K562 (cell line): Measurements from ENCODE around the gene RALGPS1. TPM values are rescaled to one million over a fixed set of nuclear protein-coding genes. Genes with fewer than 3 reads are reported as not detected.
"Not testable (repeated sequence)": the region's sequence is repeated elsewhere in the genome, so short reads cannot be mapped to it uniquely, and the experiment has no call there.

Source experiments
- ATAC-seq: fragments of 200-7000 bp; cut with Tn5 transposase; 3 replicates; pipeline ENCODE4 v1.9.1; 2020; ENCODE audit warnings: moderate library complexity
- BruUV-seq: library from RNA; stranded (reverse); fragments of 400-500 nt; replicated peaks from 2 replicates; lab custom pipeline; 2021; lab: Mats Ljungman, UMichigan
- CTCF ChIA-PET: fragments of 300-600 bp; formaldehyde crosslinking; extraction: SDS; loops from one replicate; lab custom pipeline; 2021; ENCODE audit warnings: low intra/inter-chr PET ratio; lab: Yijun Ruan, JAX
- POLR2A ChIA-PET: fragments of 300-600, 350-650 bp; sonication (Branson Sonifier 250); formaldehyde crosslinking; extraction: SDS; loops from one replicate; lab custom pipeline; 2021; ENCODE audit warnings: antibody characterized with exemption, inconsistent platforms; lab: Yijun Ruan, JAX
- DNase-seq, 4 experiments: peaks; one replicate each; pipeline versions ENCODE4 v3.0.0 to v3.0.0-alpha.2; 2011 to 2018; ENCODE audit warnings: low spot score in 3 of 4, mixed read lengths in 3 of 4; ENCODE audit errors: extremely low read depth in 1 of 4
- FAIRE-seq: peaks from 2 replicates; lab custom pipeline; 2011; peaks lifted over from hg19 to GRCh38; lab: Jason Lieb, UNC
- H2AFZ ChIP-seq: 2 replicates; pipeline ENCODE4 v1.6.0; 2011; ENCODE audit warnings: low read depth, low read length, control low read depth, inconsistent platforms
- H3K27ac ChIP-seq: fragments of 200-600 bp; 3 replicates; pipeline ENCODE4 v1.8.0; 2011; ENCODE audit warnings: low read depth, mild to moderate bottlenecking, control low read depth, inconsistent platforms, low read length, moderate library complexity, mixed read lengths; ENCODE audit errors: extremely low read depth
- H3K27me3 ChIP-seq, 2 experiments: fragments of 300-600 bp in 1 of 2; 2 replicates in 1 of 2; 3 replicates in 1 of 2; pipeline versions ENCODE4 v1.6.0 to v1.8.0; 2011; ENCODE audit warnings: inconsistent platforms in 2 of 2, low read length in 2 of 2, mild to moderate bottlenecking in 1 of 2, mixed read lengths in 1 of 2, moderate library complexity in 1 of 2; ENCODE audit not compliant: control insufficient read depth in 2 of 2, insufficient read depth in 2 of 2
- H3K36me3 ChIP-seq: fragments of 300-600 bp; 3 replicates; pipeline ENCODE4 v1.8.0; 2011; ENCODE audit warnings: mild to moderate bottlenecking, low read length, inconsistent platforms; ENCODE audit not compliant: control insufficient read depth, insufficient read depth
- H3K4me1 ChIP-seq, 2 experiments: fragments of 200-600 bp in 1 of 2; replicated peaks in 1 of 2; 2 replicates in 1 of 2; 3 replicates in 1 of 2; pipeline versions ENCODE4 v1.5.1 to v1.8.0; 2011; ENCODE audit warnings: inconsistent platforms in 2 of 2, low read length in 2 of 2, mild to moderate bottlenecking in 1 of 2, mixed read lengths in 1 of 2, moderate library complexity in 1 of 2; ENCODE audit not compliant: control insufficient read depth in 2 of 2, insufficient read depth in 2 of 2
- H3K4me2 ChIP-seq: 2 replicates; pipeline ENCODE4 v1.6.1; 2011; ENCODE audit warnings: low read length, control low read depth, inconsistent platforms, mixed read lengths; ENCODE audit not compliant: insufficient read depth
- H3K4me3 ChIP-seq: fragments of 200-600 bp; sonication (generic), shearing (Covaris generic); 2 replicates; pipeline ENCODE4 v1.5.1; 2016; ENCODE audit warnings: control low read depth, inconsistent platforms
- H3K79me2 ChIP-seq: fragments of 200-600 bp; 3 replicates; pipeline ENCODE4 v1.8.0; 2011; ENCODE audit warnings: low read length, inconsistent platforms; ENCODE audit not compliant: control insufficient read depth, insufficient read depth
- H3K9ac ChIP-seq, 2 experiments: 2 replicates each; pipeline versions ENCODE4 v1.6.0 to v1.6.1; 2011; ENCODE audit warnings: low read depth in 2 of 2, low read length in 2 of 2, control low read depth in 1 of 2, inconsistent platforms in 1 of 2, mild to moderate bottlenecking in 1 of 2, mixed read lengths in 1 of 2; ENCODE audit not compliant: insufficient read depth in 1 of 2
- H3K9me1 ChIP-seq: one replicate; pipeline ENCODE4 v1.6.0; 2011; ENCODE audit warnings: inconsistent platforms, mild to moderate bottlenecking, low read length, moderate library complexity; ENCODE audit not compliant: control insufficient read depth, insufficient read depth
- H3K9me3 ChIP-seq: replicated peaks from 2 replicates; pipeline ENCODE4 v1.5.1; 2011; ENCODE audit warnings: low read depth, low read length, inconsistent platforms; ENCODE audit not compliant: control insufficient read depth, insufficient read depth
- H4K20me1 ChIP-seq: replicated peaks from 2 replicates; pipeline ENCODE4 v1.6.1; 2011; ENCODE audit warnings: low read length, inconsistent platforms, mixed read lengths; ENCODE audit not compliant: control insufficient read depth, insufficient read depth
- CHD1 ChIP-seq: fragments of 200-600 bp; sonication (generic); IDR thresholded peaks from one replicate; pipeline ENCODE4 v1.6.1; 2012; ENCODE audit warnings: mild to moderate bottlenecking, moderate library complexity, low read length, inconsistent platforms
- GTF2F1 ChIP-seq: IDR thresholded peaks from 2 replicates; pipeline ENCODE4 v1.6.1; 2011; ENCODE audit warnings: low read depth, low read length, improper control_type of control experiment
- HNRNPK ChIP-seq: fragments of 200-400 bp; formaldehyde crosslinking; IDR thresholded peaks from one replicate; pipeline ENCODE4 v1.6.1; 2018; ENCODE audit warnings: mild to moderate bottlenecking, low read depth, low read length; ENCODE audit not compliant: poor library complexity, severe bottlenecking
- RAD21 ChIP-seq, 2 experiments: fragments of 250-450 bp in 1 of 2; fragments of 450-650 bp in 1 of 2; sonication (Bioruptor Pico) in 1 of 2; formaldehyde crosslinking in 1 of 2; IDR thresholded peaks in 1 of 2; conservative IDR thresholded peaks in 1 of 2; 2 replicates each; pipeline versions ENCODE4 v1.4.0 to v1.8.0; 2020 to 2022; ENCODE audit warnings: mild to moderate bottlenecking in 2 of 2, moderate library complexity in 1 of 2
- in situ Hi-C: fragments of 300-500 bp; cut with MboI; formaldehyde crosslinking; loops from 4 replicates; pipeline ENCODE4 v1.15.0; 2018; ENCODE audit warnings: inconsistent platforms, mixed read lengths
- intact Hi-C: fragments of 100-400 bp; cut with micrococcal nuclease; formaldehyde crosslinking; loops from 2 replicates; pipeline ENCODE4 v1.14.2; 2022
- polyA plus RNA-seq, 8 experiments: library from polyadenylated mRNA; depleted of rRNA in 4 of 8; stranded (reverse) in 5 of 8; unstranded in 3 of 8; fragments of >200 nt; fragmentation: Nextera tagmentation in 2 of 8; fragmentation: Illumina TruSeq in 1 of 8; extraction: Ambion mirVana in 2 of 8; extraction: Trizol in 1 of 8; gene quantifications; 2 replicates each; pipeline versions ENCODE4 v1.2.1 to v1.2.3, GENCODE V29; 2011 to 2014; ENCODE audit warnings: inconsistent platforms in 1 of 8, missing spikeins in 1 of 8
- total RNA-seq, 7 experiments: library from RNA; depleted of rRNA in 6 of 7; stranded (reverse); fragments of >200 nt in 6 of 7; fragmentation: Illumina TruSeq in 2 of 7; extraction: Trizol in 2 of 7; gene quantifications; 2 replicates each; pipeline versions ENCODE4 v1.2.1 to v1.2.3, GENCODE V29; 2011 to 2021; ENCODE audit warnings: low replicate concordance in 1 of 7
- TF ChIP-seq, protein P1 (sequence below): fragments of 250-450 bp; sonication (Bioruptor Pico); IDR thresholded peaks from 2 replicates; pipeline ENCODE4 v1.4.0; 2020
- TF ChIP-seq, protein P2 (sequence below), 2 experiments: fragments of 450-650 bp; IDR thresholded peaks; 2 replicates each; pipeline ENCODE4 v1.6.1; 2018; ENCODE audit warnings: mild to moderate bottlenecking in 2 of 2, low read depth in 1 of 2; ENCODE audit not compliant: partially characterized antibody in 2 of 2

Gene RALGPS1
- total and polyA plus RNA-seq, 9 of the 15 experiments (the other 6 are each of a cell fraction or from before 2014, with no cell fraction given): 0.04 to 2.6 (median 1.5) TPM

DNA sequence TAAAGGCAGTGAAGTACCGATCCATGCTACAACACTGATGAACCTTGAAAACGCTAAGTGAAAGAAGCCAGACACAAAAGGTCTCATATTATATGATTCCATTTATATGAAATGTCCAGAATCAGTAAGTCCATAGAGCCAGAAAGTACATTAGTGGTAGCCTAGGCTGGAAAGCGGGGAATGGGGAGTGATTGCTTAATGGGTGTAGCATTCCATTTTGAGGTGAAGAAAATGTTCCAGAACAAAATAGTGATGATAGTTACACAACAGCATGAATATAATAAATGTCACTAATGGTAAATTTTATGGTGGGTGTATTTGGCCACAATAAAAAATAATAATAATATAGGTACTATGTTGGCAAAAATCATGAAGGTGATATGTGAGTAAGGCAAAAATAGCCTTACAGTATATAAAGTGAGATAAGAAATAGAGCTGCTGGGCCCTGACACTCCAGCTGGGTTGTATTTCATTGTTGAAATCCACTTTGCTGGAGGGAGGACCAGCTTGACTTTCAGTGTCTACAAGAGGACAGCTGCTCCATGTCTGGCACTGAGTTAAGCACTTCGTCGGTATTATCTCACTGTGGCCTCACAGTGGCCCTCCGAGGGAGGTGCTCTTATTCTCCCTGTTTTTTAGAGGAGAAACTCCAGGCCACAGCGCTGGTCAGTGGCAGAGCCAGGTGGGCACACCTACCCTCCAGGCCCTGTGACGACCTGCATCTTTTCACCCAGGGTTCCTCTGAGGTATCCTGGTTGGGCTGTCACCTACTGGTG is 230.3 kb downstream of the RALGPS1 start (continued):
- TF ChIP-seq, protein P1, sequence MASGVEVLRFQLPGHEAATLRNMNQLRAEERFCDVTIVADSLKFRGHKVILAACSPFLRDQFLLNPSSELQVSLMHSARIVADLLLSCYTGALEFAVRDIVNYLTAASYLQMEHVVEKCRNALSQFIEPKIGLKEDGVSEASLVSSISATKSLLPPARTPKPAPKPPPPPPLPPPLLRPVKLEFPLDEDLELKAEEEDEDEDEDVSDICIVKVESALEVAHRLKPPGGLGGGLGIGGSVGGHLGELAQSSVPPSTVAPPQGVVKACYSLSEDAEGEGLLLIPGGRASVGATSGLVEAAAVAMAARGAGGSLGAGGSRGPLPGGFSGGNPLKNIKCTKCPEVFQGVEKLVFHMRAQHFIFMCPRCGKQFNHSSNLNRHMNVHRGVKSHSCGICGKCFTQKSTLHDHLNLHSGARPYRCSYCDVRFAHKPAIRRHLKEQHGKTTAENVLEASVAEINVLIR (CRISPR knock-in tag): no peak
- TF ChIP-seq RAD21 (CRISPR knock-in tag; conservative IDR thresholded peaks at IDR 0.05 in 1 of 2, IDR thresholded peaks at IDR 0.05 in 1 of 2): peak; percentile 34 to 45; a peak in 3 of 4 replicates
- no peak for TF ChIP-seq CHD1
- no peak for TF ChIP-seq HNRNPK
- no peak for TF ChIP-seq GTF2F1

- H3K4me2 ChIP-seq, ATAC-seq, H3K79me2 ChIP-seq, FAIRE-seq, BruUV-seq, DNase-seq, H3K9me3 ChIP-seq, CTCF ChIA-PET, H3K36me3 ChIP-seq, H4K20me1 ChIP-seq, H3K9ac ChIP-seq, H3K4me1 ChIP-seq, H3K4me3 ChIP-seq, H2AFZ ChIP-seq, H3K9me1 ChIP-seq, in situ Hi-C loops, H3K27ac ChIP-seq, intact Hi-C loops: not testable (repeated sequence)
- TF ChIP-seq, protein P2, sequence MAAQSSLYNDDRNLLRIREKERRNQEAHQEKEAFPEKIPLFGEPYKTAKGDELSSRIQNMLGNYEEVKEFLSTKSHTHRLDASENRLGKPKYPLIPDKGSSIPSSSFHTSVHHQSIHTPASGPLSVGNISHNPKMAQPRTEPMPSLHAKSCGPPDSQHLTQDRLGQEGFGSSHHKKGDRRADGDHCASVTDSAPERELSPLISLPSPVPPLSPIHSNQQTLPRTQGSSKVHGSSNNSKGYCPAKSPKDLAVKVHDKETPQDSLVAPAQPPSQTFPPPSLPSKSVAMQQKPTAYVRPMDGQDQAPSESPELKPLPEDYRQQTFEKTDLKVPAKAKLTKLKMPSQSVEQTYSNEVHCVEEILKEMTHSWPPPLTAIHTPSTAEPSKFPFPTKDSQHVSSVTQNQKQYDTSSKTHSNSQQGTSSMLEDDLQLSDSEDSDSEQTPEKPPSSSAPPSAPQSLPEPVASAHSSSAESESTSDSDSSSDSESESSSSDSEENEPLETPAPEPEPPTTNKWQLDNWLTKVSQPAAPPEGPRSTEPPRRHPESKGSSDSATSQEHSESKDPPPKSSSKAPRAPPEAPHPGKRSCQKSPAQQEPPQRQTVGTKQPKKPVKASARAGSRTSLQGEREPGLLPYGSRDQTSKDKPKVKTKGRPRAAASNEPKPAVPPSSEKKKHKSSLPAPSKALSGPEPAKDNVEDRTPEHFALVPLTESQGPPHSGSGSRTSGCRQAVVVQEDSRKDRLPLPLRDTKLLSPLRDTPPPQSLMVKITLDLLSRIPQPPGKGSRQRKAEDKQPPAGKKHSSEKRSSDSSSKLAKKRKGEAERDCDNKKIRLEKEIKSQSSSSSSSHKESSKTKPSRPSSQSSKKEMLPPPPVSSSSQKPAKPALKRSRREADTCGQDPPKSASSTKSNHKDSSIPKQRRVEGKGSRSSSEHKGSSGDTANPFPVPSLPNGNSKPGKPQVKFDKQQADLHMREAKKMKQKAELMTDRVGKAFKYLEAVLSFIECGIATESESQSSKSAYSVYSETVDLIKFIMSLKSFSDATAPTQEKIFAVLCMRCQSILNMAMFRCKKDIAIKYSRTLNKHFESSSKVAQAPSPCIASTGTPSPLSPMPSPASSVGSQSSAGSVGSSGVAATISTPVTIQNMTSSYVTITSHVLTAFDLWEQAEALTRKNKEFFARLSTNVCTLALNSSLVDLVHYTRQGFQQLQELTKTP (IDR thresholded peaks at IDR 0.05; ENCODE audit: low read depth in 1 of 2, partially characterized antibody in 2 of 2): peak in 1 of 2 experiments; percentile 81
- peaks cover 16 to 53% of the 10 kb centered on the region in 2 experiments for H3K27me3 ChIP-seq
- POLR2A ChIA-PET: interaction anchor here (1.1 to 1.3 kb wide), 3 partner anchors 9 to 16 kb away, joined by 3 to 4 read pairs (median 3); no protein-coding TSS in a partner anchor
Observed at GRCh38 chr9:127146841-127147240, 232.3 kb downstream of the RALGPS1 start.
